Activated naive CD4-positive, alpha-beta T cell treated with anti-CD3 and anti-CD28 coated beads, Interleukin-2, amount 50 U/mL, for 24 hours (primary cell): ENCODE measurements around the gene MLXIPL.
"Not testable (repeated sequence)": the region's sequence is repeated elsewhere in the genome, so short reads cannot be mapped to it uniquely, and the experiment has no call there.

Experiments used
- H3K27ac Mint-ChIP-seq: one replicate; pipeline ENCODE4 v1.8.0; 2021; ENCODE audit warnings: mild to moderate bottlenecking, mixed read lengths
- H3K27me3 Mint-ChIP-seq: one replicate; pipeline ENCODE4 v1.8.0; 2021; ENCODE audit warnings: mixed read lengths
- H3K36me3 Mint-ChIP-seq: one replicate; pipeline ENCODE4 v1.8.0; 2021; ENCODE audit warnings: mixed read lengths
- H3K4me1 Mint-ChIP-seq: one replicate; pipeline ENCODE4 v1.8.0; 2021; ENCODE audit warnings: mixed read lengths
- H3K4me3 Mint-ChIP-seq: one replicate; pipeline ENCODE4 v1.8.0; 2021; ENCODE audit warnings: mild to moderate bottlenecking, mixed read lengths
- H3K9me3 Mint-ChIP-seq: one replicate; pipeline ENCODE4 v1.8.0; 2021; ENCODE audit warnings: mixed read lengths

Gene MLXIPL

GRCh38 chr7:73623798-73624668, at the start of gene MLXIPL:
TSS of gene MLXIPL (minus strand) at chr7:73624522. CDS start at chr7:73624492, 30 bp downstream.
- no peaks in the 10 kb centered on the region for H3K36me3 Mint-ChIP-seq
- H3K27me3 Mint-ChIP-seq = peaks cover 34% of the 10 kb centered on the region
- peak within 1 kb of the TSS; percentile 33 for H3K4me3 Mint-ChIP-seq
- H3K4me1 Mint-ChIP-seq = no peaks in the 10 kb centered on the region
- no peaks in the 10 kb centered on the region for H3K9me3 Mint-ChIP-seq
- H3K27ac Mint-ChIP-seq = no peak within 1 kb of the TSS

GRCh38 chr7:73671857-73672445, 47.6 kb upstream of the MLXIPL start:
- H3K36me3 Mint-ChIP-seq = no peaks in the 10 kb centered on the region
- H3K4me3 Mint-ChIP-seq = no peak overlapping the region
- no peaks in the 10 kb centered on the region for H3K9me3 Mint-ChIP-seq
- peaks cover 2% of the 10 kb centered on the region for H3K27me3 Mint-ChIP-seq
- H3K27ac Mint-ChIP-seq = no peak overlapping the region
- H3K4me1 Mint-ChIP-seq = peaks cover 6% of the 10 kb centered on the region

GRCh38 chr7:73671322-73671661, 47.0 kb upstream of the MLXIPL start:
- Mint-ChIP-seq H3K4me1 (peaks cover 6% of the 10 kb centered on the region), H3K36me3 (no peaks in the 10 kb centered on the region), H3K4me3 (no peak overlapping the region), H3K9me3 (no peaks in the 10 kb centered on the region), H3K27me3 (peaks cover 2% of the 10 kb centered on the region), H3K27ac (no peak overlapping the region)

GRCh38 chr7:73669858-73670385, 45.6 kb upstream of the MLXIPL start:
- H3K27me3 Mint-ChIP-seq = peaks cover 4% of the 10 kb centered on the region
- peaks cover 6% of the 10 kb centered on the region for H3K4me1 Mint-ChIP-seq
- no peak overlapping the region for H3K27ac Mint-ChIP-seq
- H3K36me3 Mint-ChIP-seq = no peaks in the 10 kb centered on the region
- H3K4me3 Mint-ChIP-seq = no peak overlapping the region
- no peaks in the 10 kb centered on the region for H3K9me3 Mint-ChIP-seq

- Mint-ChIP-seq H3K36me3 (no peaks in the 10 kb centered on the region), H3K27ac (no peak overlapping the region), H3K9me3 (no peaks in the 10 kb centered on the region), H3K4me3 (no peak overlapping the region), H3K4me1 (peaks cover 6% of the 10 kb centered on the region), H3K27me3 (peaks cover 7% of the 10 kb centered on the region)
These were observed 45.0 kb upstream of the MLXIPL start for GRCh38 chr7:73669288-73669701.

GRCh38 chr7:73668886-73669230, 44.5 kb upstream of the MLXIPL start:
- H3K36me3 Mint-ChIP-seq = no peaks in the 10 kb centered on the region
- H3K27me3 Mint-ChIP-seq = peaks cover 10% of the 10 kb centered on the region
- H3K9me3 Mint-ChIP-seq = no peaks in the 10 kb centered on the region
- H3K4me3 Mint-ChIP-seq = peak overlapping the region; percentile 69
- H3K27ac Mint-ChIP-seq = no peak overlapping the region
- peaks cover 6% of the 10 kb centered on the region for H3K4me1 Mint-ChIP-seq

GRCh38 chr7:73668103-73668885, 44.0 kb upstream of the MLXIPL start:
- peaks cover 6% of the 10 kb centered on the region for H3K4me1 Mint-ChIP-seq
- peak overlapping the region; percentile 69 for H3K4me3 Mint-ChIP-seq
- H3K27ac Mint-ChIP-seq = peak overlapping the region; percentile 4
- H3K36me3 Mint-ChIP-seq = no peaks in the 10 kb centered on the region
- H3K9me3 Mint-ChIP-seq = no peaks in the 10 kb centered on the region
- H3K27me3 Mint-ChIP-seq = peaks cover 11% of the 10 kb centered on the region

GRCh38 chr7:73667344-73668102, 43.2 kb upstream of the MLXIPL start, which contains the start of gene VPS37D:
TSS of gene VPS37D (plus strand) at chr7:73667831. CDS start at chr7:73667959, 128 bp downstream.
- Mint-ChIP-seq H3K27ac (peak within 1 kb of the TSS; percentile 4), H3K9me3 (no peaks in the 10 kb centered on the region)

GRCh38 chr7:73663033-73663432, 38.7 kb upstream of the MLXIPL start:
- Mint-ChIP-seq H3K27ac (no peak overlapping the region), H3K27me3 (peaks cover 16% of the 10 kb centered on the region), H3K9me3 (no peaks in the 10 kb centered on the region), H3K4me3 (no peak overlapping the region), H3K36me3 (no peaks in the 10 kb centered on the region), H3K4me1 (no peaks in the 10 kb centered on the region)

More at GRCh38 chr7:73667344-73668102, 43.2 kb upstream of the MLXIPL start, which contains the start of gene VPS37D:
- Mint-ChIP-seq H3K27me3 (peaks cover 16% of the 10 kb centered on the region), H3K36me3 (no peaks in the 10 kb centered on the region), H3K4me1 (peaks cover 6% of the 10 kb centered on the region), H3K4me3 (peak within 1 kb of the TSS; percentile 69)

- H3K4me1 Mint-ChIP-seq, H3K27ac Mint-ChIP-seq: not testable (repeated sequence)
- peaks cover 14% of the 10 kb centered on the region for H3K27me3 Mint-ChIP-seq
These were observed 36.3 kb upstream of the MLXIPL start for GRCh38 chr7:73660594-73660993.

GRCh38 chr7:73659983-73660382, 35.7 kb upstream of the MLXIPL start:
- Mint-ChIP-seq H3K27me3 (peaks cover 16% of the 10 kb centered on the region), H3K36me3 (no peaks in the 10 kb centered on the region)

More at GRCh38 chr7:73660594-73660993, 36.3 kb upstream of the MLXIPL start:
- H3K36me3 Mint-ChIP-seq, H3K9me3 Mint-ChIP-seq, H3K4me3 Mint-ChIP-seq: not testable (repeated sequence)

GRCh38 chr7:73655309-73655708, 31.0 kb upstream of the MLXIPL start:
- H3K4me3 Mint-ChIP-seq, H3K9me3 Mint-ChIP-seq, H3K27ac Mint-ChIP-seq, H3K4me1 Mint-ChIP-seq, H3K36me3 Mint-ChIP-seq: not testable (repeated sequence)
- peaks cover 18% of the 10 kb centered on the region for H3K27me3 Mint-ChIP-seq

More at GRCh38 chr7:73659983-73660382, 35.7 kb upstream of the MLXIPL start:
- Mint-ChIP-seq H3K4me3 (no peak overlapping the region), H3K9me3 (no peaks in the 10 kb centered on the region), H3K4me1 (no peaks in the 10 kb centered on the region), H3K27ac (no peak overlapping the region)

GRCh38 chr7:73652541-73652949, 28.2 kb upstream of the MLXIPL start:
- Mint-ChIP-seq H3K4me1 (peaks cover 12% of the 10 kb centered on the region), H3K36me3 (peaks cover 2% of the 10 kb centered on the region), H3K9me3 (no peaks in the 10 kb centered on the region), H3K27me3 (peaks cover 35% of the 10 kb centered on the region), H3K27ac (no peak overlapping the region), H3K4me3 (no peak overlapping the region)

- Mint-ChIP-seq H3K9me3 (no peaks in the 10 kb centered on the region), H3K36me3 (peaks cover 2% of the 10 kb centered on the region), H3K27ac (peak overlapping the region; percentile 24), H3K4me3 (no peak overlapping the region), H3K27me3 (peaks cover 41% of the 10 kb centered on the region), H3K4me1 (peaks cover 12% of the 10 kb centered on the region)
These were observed 26.2 kb upstream of the MLXIPL start for GRCh38 chr7:73650524-73650923.

- H3K9me3 Mint-ChIP-seq = no peaks in the 10 kb centered on the region
- H3K4me1 Mint-ChIP-seq = peaks cover 12% of the 10 kb centered on the region
- H3K27me3 Mint-ChIP-seq = peaks cover 37% of the 10 kb centered on the region
- H3K27ac Mint-ChIP-seq = no peak overlapping the region
- peaks cover 2% of the 10 kb centered on the region for H3K36me3 Mint-ChIP-seq
- H3K4me3 Mint-ChIP-seq = no peak overlapping the region
These were observed 25.3 kb upstream of the MLXIPL start for GRCh38 chr7:73649576-73649975.
